ENCODE data around the gene PRKN.

Gene PRKN

GRCh38 chr6:162675503-162675902, 52.1 kb downstream of the PRKN start:
- DNase-seq (ENCODE audit: low read depth in 2 of 2), result no peak

- DNase-seq (ENCODE audit: low read depth in 2 of 2), result no peak
These were observed 53.1 kb downstream of the PRKN start for GRCh38 chr6:162674452-162674851.

GRCh38 chr6:162671580-162672165, 55.9 kb downstream of the PRKN start:
- DNase-seq (ENCODE audit: low read depth in 2 of 2), result no peak

- DNase-seq (ENCODE audit: low read depth in 2 of 2), result no peak
These were observed 57.2 kb downstream of the PRKN start for GRCh38 chr6:162670345-162670744.

- no peak for DNase-seq (ENCODE audit: low read depth in 2 of 2)
These were observed 61.3 kb downstream of the PRKN start for GRCh38 chr6:162666246-162666645.

GRCh38 chr6:162653808-162654207, 73.8 kb downstream of the PRKN start:
- no peak for DNase-seq (ENCODE audit: low read depth in 2 of 2)

GRCh38 chr6:162651505-162651904, 76.1 kb downstream of the PRKN start:
- DNase-seq (ENCODE audit: low read depth in 2 of 2), result no peak

- DNase-seq (ENCODE audit: low read depth in 2 of 2), result no peak
These were observed 78.3 kb downstream of the PRKN start for GRCh38 chr6:162649271-162649670.

- DNase-seq (ENCODE audit: low read depth in 2 of 2), result no peak
These were observed 83.4 kb downstream of the PRKN start for GRCh38 chr6:162644153-162644552.

GRCh38 chr6:162640756-162641155, 86.8 kb downstream of the PRKN start:
- DNase-seq (ENCODE audit: low read depth in 2 of 2), result no peak

GRCh38 chr6:162639951-162640350, 87.6 kb downstream of the PRKN start:
- no peak for DNase-seq (ENCODE audit: low read depth in 2 of 2)

GRCh38 chr6:162638931-162639574, 88.5 kb downstream of the PRKN start:
- DNase-seq (ENCODE audit: low read depth in 2 of 2), result no peak

GRCh38 chr6:162637317-162637716, 90.2 kb downstream of the PRKN start:
- DNase-seq (ENCODE audit: low read depth in 2 of 2), result no peak

GRCh38 chr6:162636167-162636566, 91.4 kb downstream of the PRKN start:
- DNase-seq (ENCODE audit: low read depth in 2 of 2), result no peak

- DNase-seq (ENCODE audit: low read depth in 2 of 2), result no peak
These were observed 96.0 kb downstream of the PRKN start for GRCh38 chr6:162631546-162631945.

- DNase-seq (ENCODE audit: low read depth in 2 of 2), result no peak
These were observed 97.5 kb downstream of the PRKN start for GRCh38 chr6:162630069-162630468.

- DNase-seq (ENCODE audit: low read depth in 2 of 2), result no peak
These were observed 99.7 kb downstream of the PRKN start for GRCh38 chr6:162627825-162628224.

- DNase-seq (ENCODE audit: low read depth in 2 of 2), result no peak
These were observed 100.2 kb downstream of the PRKN start for GRCh38 chr6:162627362-162627761.

- no peak for DNase-seq (ENCODE audit: low read depth in 2 of 2)
These were observed 100.7 kb downstream of the PRKN start for GRCh38 chr6:162626869-162627268.

- DNase-seq (ENCODE audit: low read depth in 2 of 2), result no peak
These were observed 101.6 kb downstream of the PRKN start for GRCh38 chr6:162625846-162626540.

- DNase-seq (ENCODE audit: low read depth in 2 of 2), result no peak
These were observed 105.0 kb downstream of the PRKN start for GRCh38 chr6:162622572-162622971.

- DNase-seq (ENCODE audit: low read depth in 2 of 2), result no peak
These were observed 106.3 kb downstream of the PRKN start for GRCh38 chr6:162621246-162621645.

- DNase-seq (ENCODE audit: low read depth in 2 of 2), result no peak
These were observed 107.5 kb downstream of the PRKN start for GRCh38 chr6:162620073-162620472.
